Measurements from ENCODE around the gene SAC3D1. TPM values are rescaled to one million over a fixed set of nuclear protein-coding genes. Genes with fewer than 3 reads are reported as not detected.

The SAC3D1 gene
- total and polyA plus RNA-seq, 9 of the 15 experiments (the other 6 are each of a cell fraction or from before 2014, with no cell fraction given), result 0.20 to 35.2 (median 5.8) TPM

- Histone ChIP-seq H3K4me3 (no peak overlapping the region), H3K4me1 (replicated peaks in 1 of 2; ENCODE audit: control insufficient read depth in 2 of 2, insufficient read depth in 2 of 2, low read length in 2 of 2) (peaks cover 10 to 68% of the 10 kb centered on the region in 2 experiments; a peak in 4 of 5 replicates), H3K4me2 (ENCODE audit: insufficient read depth, low read length) (no peak overlapping the region), H2AFZ (ENCODE audit: low read depth, low read length) (no peak overlapping the region), H3K27me3 (ENCODE audit: control insufficient read depth in 2 of 2, insufficient read depth in 2 of 2, low read length in 2 of 2) (no peaks in the 10 kb centered on the region), H3K9me1 (ENCODE audit: control insufficient read depth, insufficient read depth, low read length) (no peaks in the 10 kb centered on the region), H3K27ac (ENCODE audit: extremely low read depth, low read depth, low read length) (peak overlapping the region; percentile 28; the same call in 1 of the 3 replicates), H3K9ac (ENCODE audit: insufficient read depth in 1 of 2, low read depth in 2 of 2, low read length in 2 of 2) (peak overlapping the region in 1 of 2 experiments; percentile 37; a peak in 2 of 4 replicates), H3K79me2 (ENCODE audit: control insufficient read depth, insufficient read depth, low read length) (peaks cover 24% of the 10 kb centered on the region), H3K36me3 (ENCODE audit: control insufficient read depth, insufficient read depth, low read length) (peaks cover 27% of the 10 kb centered on the region; the same call in 2 of the 3 replicates), H3K9me3 (replicated peaks; ENCODE audit: control insufficient read depth, insufficient read depth, low read depth, low read length) (no peaks in the 10 kb centered on the region), H4K20me1 (replicated peaks; ENCODE audit: control insufficient read depth, insufficient read depth, low read length) (no peaks in the 10 kb centered on the region; the same call in 1 of the 2 replicates)
- in situ Hi-C loops (cut with MboI), result no loop called here
- FAIRE-seq, result peak; percentile 56
- no TSS peak for BruUV-seq (replicated peaks)
- peak in 3 of 4 experiments; percentile 36 to 45 (median 45) for DNase-seq (ENCODE audit: extremely low read depth in 1 of 4, low spot score in 3 of 4)
- 88% methylated on average over 17 of the region's 23 CpGs for WGBS (ENCODE audit: insufficient coverage, low coverage, missing lambda C conversion rate)
- intact Hi-C loops (cut with micrococcal nuclease), result no loop called here
- peak; percentile 43; the same call in 1 of the 2 replicates for TF ChIP-seq RBFOX2 (IDR thresholded peaks at IDR 0.05; ENCODE audit: low read depth, low read length)
- TF ChIP-seq PRDM10 (IDR thresholded peaks at IDR 0.05; ENCODE audit: partially characterized antibody), result peak; percentile 76
- peak; percentile 28 to 53 for TF ChIP-seq E2F6 (IDR thresholded peaks at IDR 0.05; ENCODE audit: borderline replicate concordance in 1 of 2, extremely low read depth in 1 of 2, insufficient read depth in 1 of 2, insufficient read length in 1 of 2, low read depth in 1 of 2, low read length in 1 of 2, poor library complexity in 1 of 2, severe bottlenecking in 1 of 2)
- TF ChIP-seq TAL1 (IDR thresholded peaks at IDR 0.05), result no peak
- peak; percentile 63; the same call in 1 of the 2 replicates for TF ChIP-seq ZBTB33 (CRISPR knock-in tag; IDR thresholded peaks at IDR 0.05)
- TF ChIP-seq NFATC3 (IDR thresholded peaks at IDR 0.05), result no peak
- no peak for ATAC-seq
- POLR2A ChIA-PET, result interaction anchor here (0.8 kb wide), 1 partner anchor 68 kb away, joined by 3 read pairs; the partner anchor contains the start of gene TM7SF2
- CTCF ChIA-PET (ENCODE audit: low intra/inter-chr PET ratio), result no interaction called here
These were observed 3.0 kb downstream of the SAC3D1 start for GRCh38 chr11:65043881-65044501.
